ENCODE measurements around the gene AARS1. TPM values are rescaled to one million over a fixed set of nuclear protein-coding genes. Genes with fewer than 3 reads are reported as not detected.
"Not testable (repeated sequence)": the region's sequence is repeated elsewhere in the genome, so short reads cannot be mapped to it uniquely, and the experiment has no call there.

Gene AARS1
- total RNA-seq, 1 donor from 2014 or later = 109 TPM

- H3K9me3 Mint-ChIP-seq; DNase-seq (ENCODE audit: low spot score); H3K27me3 Mint-ChIP-seq (ENCODE audit: insufficient read depth); H3K4me3 Mint-ChIP-seq; intact Hi-C loops (cut with micrococcal nuclease); H3K27ac Mint-ChIP-seq; H3K36me3 Mint-ChIP-seq (ENCODE audit: low read depth); H3K4me1 Mint-ChIP-seq (ENCODE audit: low read depth): not testable (repeated sequence)
Observed at GRCh38 chr16:70203508-70203907, 85.8 kb downstream of the AARS1 start.

Other genes starting within 250 kb of the AARS1 start
- gene PDPR, start 175.2 kb downstream of the AARS1 start, total RNA-seq = 40.7 and 41.4 TPM in 2 replicates
- 0.17 and 0.47 TPM in 2 replicates for gene CLEC18C, start 115.7 kb downstream of the AARS1 start, total RNA-seq
- 40.5 and 42.1 TPM in 2 replicates for gene EXOSC6, start 37.6 kb downstream of the AARS1 start, total RNA-seq
- gene DDX19B, start 9.7 kb upstream of the AARS1 start, total RNA-seq = 28.0 and 31.2 TPM in 2 replicates
- 66.6 and 70.3 TPM in 2 replicates for gene DDX19A, start 57.4 kb upstream of the AARS1 start, total RNA-seq
- gene ST3GAL2, start 149.6 kb upstream of the AARS1 start, total RNA-seq = 35.6 and 37.7 TPM in 2 replicates
- 19.7 and 21.0 TPM in 2 replicates for gene FCSK, start 165.1 kb upstream of the AARS1 start, total RNA-seq
- 42.5 and 44.1 TPM in 2 replicates for gene COG4, start 234.0 kb upstream of the AARS1 start, total RNA-seq
- gene SF3B3, start 234.3 kb upstream of the AARS1 start, total RNA-seq = 532 and 545 TPM in 2 replicates

All from activated T-helper 1 cell treated with anti-CD3 and anti-CD28 coated beads, Interleukin-12 subunit alpha, Interleukin-12 subunit beta, Interleukin-2, Interleukin-4 antibody, amounts not matched to agents 30 ng/mL and 10 ng/mL and 1 ng/mL, durations not matched to agents 14 hours and 24 hours and 36 hours (primary cell).